Lung (tissue), 12 donors: Measurements from ENCODE around the gene PRR36. TPM values are rescaled to one million over a fixed set of nuclear protein-coding genes. Genes with fewer than 3 reads are reported as not detected.

Source experiments
- ATAC-seq: fragments of 200-7000 bp; cut with Tn5 transposase; one replicate; pipeline ENCODE4 v1.9.1; 2020; ENCODE audit warnings: moderate number of reproducible peaks; ENCODE audit not compliant: insufficient read depth, low FRiP score
- DNase-seq, 3 donors: peaks; one replicate each; pipeline ENCODE4 v3.0.0-alpha.2; 2013 to 2017
- H3K27ac ChIP-seq, 2 donors: one replicate each; pipeline ENCODE4 v1.5.1; 2013; ENCODE audit warnings: mild to moderate bottlenecking in 2 of 2, moderate library complexity in 2 of 2, control low read depth in 1 of 2, inconsistent platforms in 1 of 2, low read depth in 1 of 2, low read length in 1 of 2
- H3K27me3 ChIP-seq, 3 donors: one replicate each; pipeline ENCODE4 v1.5.1; 2013; ENCODE audit warnings: low read length in 2 of 3; ENCODE audit not compliant: control insufficient read depth in 3 of 3, insufficient read depth in 3 of 3
- H3K36me3 ChIP-seq, 4 donors: one replicate each; pipeline ENCODE4 v1.5.1; 2013; ENCODE audit warnings: low read length in 4 of 4, mild to moderate bottlenecking in 1 of 4, moderate library complexity in 1 of 4; ENCODE audit not compliant: control insufficient read depth in 4 of 4, insufficient read depth in 4 of 4
- H3K4me1 ChIP-seq, 5 donors: one replicate each; pipeline ENCODE4 v1.5.1; 2013; ENCODE audit warnings: low read length in 5 of 5, mild to moderate bottlenecking in 2 of 5, moderate library complexity in 1 of 5; ENCODE audit not compliant: control insufficient read depth in 5 of 5, insufficient read depth in 5 of 5
- H3K4me3 ChIP-seq: one replicate; pipeline ENCODE4 v1.5.1; 2013; ENCODE audit warnings: mild to moderate bottlenecking, control low read depth, moderate library complexity
- H3K9ac ChIP-seq, 2 donors: one replicate each; pipeline ENCODE4 v1.5.1; 2013; ENCODE audit warnings: low read length in 2 of 2, control low read depth in 1 of 2; ENCODE audit not compliant: insufficient read depth in 1 of 2
- H3K9me3 ChIP-seq, 4 donors: one replicate each; pipeline ENCODE4 v1.5.1; 2013; ENCODE audit warnings: low read length in 3 of 4, mild to moderate bottlenecking in 1 of 4, moderate library complexity in 1 of 4; ENCODE audit not compliant: control insufficient read depth in 4 of 4, insufficient read depth in 3 of 4
- CTCF ChIP-seq: IDR thresholded peaks from 2 replicates; pipeline ENCODE4 v1.5.1; 2012; ENCODE audit warnings: mild to moderate bottlenecking; ENCODE audit errors: control extremely low read depth, extremely low read depth
- WGBS, 2 donors: extraction: QIAGEN DNeasy Blood & Tissue Kit; methylation state at CpG; one replicate each; pipeline ENCODE4 v1.1.7; 2013; 5-methylcytosine and 5-hydroxymethylcytosine counted together
- polyA plus RNA-seq, 2 donors: library from polyadenylated mRNA; stranded (reverse); fragments of 200-250 nt; gene quantifications; one replicate each; pipeline ENCODE4 v1.2.1, GENCODE V29; 2013
- total RNA-seq, 2 donors: library from RNA; depleted of rRNA in 1 of 2; stranded (reverse); fragments of >200 nt in 1 of 2; gene quantifications; one replicate each; pipeline ENCODE4 v1.2.1, GENCODE V29; 2014 to 2021
- donor health status: control.
- donor health status: control.
- donor health status: Bipolar disorder and iron deficiency.
- donor health status: healthy.
- donor health status: DM: yes; HTN: yes; CAD: no.

The PRR36 gene
- total and polyA plus RNA-seq, 4 donors: 0.30 to 3.4 (median 1.1) TPM

GRCh38 chr19:7904074-7905020, 30.2 kb upstream of the PRR36 start:
- ATAC-seq (peak; percentile 39), DNase-seq (peak in 1 of 3 donors; percentile 33)
- peaks cover 0 to 22% (median 6%) of the 10 kb centered on the region in 5 donors for H3K4me1 ChIP-seq
- peak overlapping the region; percentile 72 to 75 for H3K9ac ChIP-seq
- peak overlapping the region; percentile 89 to 94 for H3K27ac ChIP-seq
- WGBS, 2 donors: 10 to 21% methylated on average over 37 to 68 of the region's 68 CpGs
- H3K27me3 ChIP-seq: no peaks in the 10 kb centered on the region
- no peak for TF ChIP-seq CTCF
- peaks cover 0 to 2% (median 0%) of the 10 kb centered on the region in 4 donors for H3K9me3 ChIP-seq
- H3K36me3 ChIP-seq: peaks cover 0 to 17% (median 2%) of the 10 kb centered on the region in 4 donors
- peak overlapping the region; percentile 74 for H3K4me3 ChIP-seq

GRCh38 chr19:7903244-7904073, 29.3 kb upstream of the PRR36 start, which contains the start of gene MAP2K7:
Gene MAP2K7, plus strand, starts transcription at chr19:7903877. Its CDS starts 68 bp downstream, at chr19:7903945.
- H3K9me3 ChIP-seq: peaks cover 0 to under 1% (median 0%) of the 10 kb centered on the region in 4 donors
- peaks cover 0 to 11% (median 2%) of the 10 kb centered on the region in 4 donors for H3K36me3 ChIP-seq
- no peaks in the 10 kb centered on the region for H3K27me3 ChIP-seq
- peaks cover 0 to 22% (median 6%) of the 10 kb centered on the region in 5 donors for H3K4me1 ChIP-seq
- peak; percentile 64 for TF ChIP-seq CTCF
- WGBS, 2 donors: 0% methylated on average over 62 to 89 of the region's 89 CpGs
- peak within 1 kb of the TSS; percentile 74 for H3K4me3 ChIP-seq
- ATAC-seq (peak; percentile 92), DNase-seq (peak; percentile 100)
- H3K9ac ChIP-seq: peak within 1 kb of the TSS; percentile 72 to 75
- H3K27ac ChIP-seq: peak within 1 kb of the TSS; percentile 89 to 94

- peak in 1 of 3 donors; percentile 27 for DNase-seq
- H3K4me3 ChIP-seq: peak overlapping the region; percentile 12
These were observed 28.6 kb upstream of the PRR36 start for GRCh38 chr19:7902796-7903243.

More at GRCh38 chr19:7902796-7903243, 28.6 kb upstream of the PRR36 start:
- TF ChIP-seq CTCF: no peak
- no peak for ATAC-seq
- H3K27me3 ChIP-seq: no peaks in the 10 kb centered on the region
- H3K36me3 ChIP-seq: peaks cover 0 to 11% (median 2%) of the 10 kb centered on the region in 4 donors
- peaks cover 0 to 22% (median 6%) of the 10 kb centered on the region in 5 donors for H3K4me1 ChIP-seq
- H3K9ac ChIP-seq: peak overlapping the region; percentile 41 to 72
- WGBS, 2 donors: 11 to 19% methylated on average over 20 of the region's 20 CpGs
- H3K27ac ChIP-seq: peak overlapping the region; percentile 65 to 76
- H3K9me3 ChIP-seq: no peaks in the 10 kb centered on the region
